HFF-Myc (cell line): ENCODE measurements around the gene FLII.

Source experiments
- DNase-seq: peaks from one replicate; pipeline ENCODE4 v3.0.0-alpha.2; 2011; ENCODE audit warnings: low read depth; ENCODE audit errors: extremely low read depth
- H3K4me3 ChIP-seq: replicated peaks from 2 replicates; pipeline ENCODE4 v1.5.1; 2011; ENCODE audit warnings: low read depth, mild to moderate bottlenecking, control low read depth, low read length
- CTCF ChIP-seq: IDR thresholded peaks from 2 replicates; pipeline ENCODE4 v1.5.1; 2012; ENCODE audit warnings: mild to moderate bottlenecking, low read depth, low read length, control low read depth; ENCODE audit errors: missing control alignments

Gene FLII

DNA sequence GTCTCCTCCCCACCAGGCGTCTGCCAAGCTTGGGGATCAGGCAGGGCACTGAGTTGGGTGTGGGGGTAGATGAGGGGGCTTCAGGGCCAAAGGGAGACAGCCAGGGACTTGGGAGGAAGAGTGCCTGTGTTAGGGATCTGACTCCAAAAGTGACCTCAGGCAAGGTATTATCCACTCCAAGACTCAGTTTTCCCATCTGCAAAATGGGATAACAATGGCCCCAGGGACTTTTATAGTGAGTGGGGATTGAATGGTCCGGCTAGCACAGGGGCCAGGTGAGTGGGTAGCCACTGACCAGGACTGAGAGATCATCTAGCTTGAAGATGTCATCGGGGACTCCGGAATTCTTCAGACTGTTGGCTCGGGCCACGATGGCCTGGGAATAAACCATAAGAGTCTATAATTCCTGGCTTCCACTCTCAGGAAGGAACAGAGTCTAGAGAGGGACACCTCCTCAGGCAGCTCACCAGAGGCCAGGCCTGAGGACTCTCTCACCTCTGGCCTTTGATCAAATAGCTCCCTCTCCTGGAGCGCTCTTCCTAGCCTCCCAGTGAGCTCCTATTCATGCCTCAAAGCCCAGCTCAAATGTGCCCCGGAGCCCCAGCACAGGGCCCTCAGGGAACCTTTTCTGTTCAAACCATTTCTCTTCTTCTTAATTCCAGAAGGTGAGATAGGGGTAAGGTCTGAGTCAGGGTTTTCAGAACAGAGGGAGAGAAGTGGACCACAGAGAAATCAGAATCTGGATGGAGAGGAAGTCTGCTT lies 3.5 kb downstream of the FLII start:
- DNase-seq: no peak
- H3K4me3 ChIP-seq: no peak overlapping the region
- no peak for TF ChIP-seq CTCF

DNA sequence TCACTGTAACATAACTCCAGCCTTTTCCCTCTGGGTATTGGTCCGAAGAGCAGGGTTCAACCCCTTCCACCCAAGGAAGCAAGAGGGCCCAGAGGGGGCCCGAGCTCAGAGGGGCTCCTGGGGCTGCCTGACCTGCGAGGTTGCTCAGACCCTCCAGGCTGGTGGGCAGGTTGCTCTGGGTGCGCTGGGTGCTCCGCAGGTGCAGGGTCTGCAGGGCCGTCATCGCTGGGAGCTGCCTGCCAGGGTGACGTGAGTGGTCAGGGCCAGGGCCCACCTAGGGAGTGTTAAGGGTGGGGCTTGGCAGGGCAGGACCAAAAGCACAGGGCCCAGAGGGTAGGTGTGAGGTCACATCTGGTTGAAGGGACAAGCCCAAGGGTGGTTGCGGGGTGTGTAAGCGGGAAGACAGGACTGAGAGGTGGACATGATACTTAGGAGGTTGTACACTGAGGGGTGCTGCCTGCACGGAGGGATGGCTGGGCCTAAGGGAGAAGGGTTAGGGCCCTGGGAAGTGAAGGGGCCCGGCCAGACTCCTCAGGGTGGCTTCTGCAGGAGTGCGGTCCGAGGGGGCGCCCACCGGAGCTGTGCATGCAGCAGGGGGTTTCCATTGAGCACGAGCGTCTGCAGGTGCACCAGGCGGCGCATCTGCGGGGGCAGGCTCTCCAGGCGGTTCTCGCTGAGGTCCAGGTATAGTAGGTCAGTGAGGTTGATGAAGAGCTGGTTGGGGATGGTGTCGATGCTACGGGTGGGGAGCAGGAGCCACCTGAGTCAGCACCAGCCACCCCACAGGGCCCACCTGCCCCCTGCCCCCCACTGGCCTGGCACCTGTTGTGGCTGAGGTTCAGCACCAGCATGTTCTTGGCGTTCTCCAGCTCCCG lies 4.4 kb downstream of the FLII start:
- TF ChIP-seq CTCF: no peak
- DNase-seq: no peak

DNA sequence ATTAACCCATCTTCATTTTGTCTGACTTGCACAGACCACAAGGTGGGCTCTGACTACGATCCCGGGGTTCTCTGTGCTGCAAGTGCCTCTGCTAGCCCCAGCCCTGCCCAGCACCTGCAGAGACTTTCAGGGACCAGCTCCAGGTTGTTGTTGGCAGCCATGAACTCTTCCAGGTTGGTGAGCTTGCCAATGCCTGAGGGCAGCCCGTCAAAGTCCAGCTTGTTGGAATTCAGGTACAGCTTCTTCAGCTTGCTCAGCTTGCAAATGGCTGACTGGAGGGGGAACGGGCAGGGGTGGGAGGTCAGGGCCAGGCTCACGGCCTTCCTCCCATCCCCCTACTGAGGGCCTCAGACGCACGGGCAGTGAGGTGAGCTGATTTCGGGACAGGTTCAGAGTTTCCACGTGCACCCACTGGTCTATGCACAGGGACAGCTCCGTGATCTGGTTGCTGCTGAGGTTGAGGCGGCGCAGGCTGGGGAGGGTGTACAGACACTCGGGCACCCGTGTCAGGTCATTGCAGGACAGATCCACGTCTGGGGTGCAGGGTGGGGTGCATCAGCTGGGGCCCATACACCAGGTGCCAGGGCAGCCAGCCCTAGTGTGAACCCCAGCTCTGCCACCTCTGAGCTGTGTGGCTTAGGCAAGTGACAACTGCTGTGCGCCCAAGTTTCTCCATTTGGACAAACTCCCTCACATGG lies 5.2 kb downstream of the FLII start:
- TF ChIP-seq CTCF: no peak
- DNase-seq: no peak
- no peak overlapping the region for H3K4me3 ChIP-seq

More for the DNA sequence above, 4.4 kb downstream of the FLII start:
- H3K4me3 ChIP-seq: no peak overlapping the region

DNA sequence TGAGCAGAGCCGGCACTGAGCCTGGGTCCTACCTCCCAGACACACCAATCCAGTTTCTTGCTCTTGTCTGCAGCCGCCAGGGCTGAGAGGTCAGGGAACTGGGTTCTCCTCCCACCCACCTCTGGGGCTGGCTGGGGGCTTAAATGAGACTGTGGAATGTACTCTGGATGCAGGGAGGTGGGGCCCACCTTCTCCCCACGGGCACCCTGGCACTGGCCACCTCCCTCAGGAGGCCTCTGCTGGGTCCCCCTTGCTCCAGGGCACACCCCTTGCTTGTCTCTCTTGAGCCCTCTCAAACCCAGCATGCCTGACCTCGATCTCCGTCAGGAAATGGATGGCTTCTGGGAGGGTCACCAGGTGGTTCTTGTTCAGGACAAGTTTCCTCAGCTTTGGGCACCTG lies 6.4 kb downstream of the FLII start:
- DNase-seq: no peak
- no peak overlapping the region for H3K4me3 ChIP-seq
- TF ChIP-seq CTCF: no peak

GRCh38 chr17:18251204-18251603 lies 7.3 kb downstream of the FLII start:
- no peak for TF ChIP-seq CTCF
- DNase-seq: no peak
- H3K4me3 ChIP-seq: no peak overlapping the region

GRCh38 chr17:18250708-18251107 lies 7.8 kb downstream of the FLII start:
- no peak for TF ChIP-seq CTCF
- no peak overlapping the region for H3K4me3 ChIP-seq
- no peak for DNase-seq
